ENCODE data around the gene TRAPPC12.

GRCh38 chr2:3483986-3484960 is 104.8 kb downstream of the TRAPPC12 start:
- TF ChIP-seq CTCF (IDR thresholded peaks at IDR 0.05) (no peak), POLR2A (IDR thresholded peaks at IDR 0.05) (no peak), POLR2AphosphoS5 (IDR thresholded peaks at IDR 0.05; ENCODE audit: insufficient read depth in 1 of 2, low read depth in 1 of 2) (no peak)

All from vagina (tissue), 2 donors.